Activated T-cell treated with anti-CD3 and anti-CD28 coated beads, Interleukin-2, amount 50 U/mL, for 72 hours (primary cell): ENCODE results near the gene HDAC7. TPM values are rescaled to one million over a fixed set of nuclear protein-coding genes. Genes with fewer than 3 reads are reported as not detected.

Experiments used
- ATAC-seq, 2 donors: fragments of 150-1000 bp; cut with Tn5 transposase; replicated peaks in 1 of 2; 2 replicates each; pipeline ENCODE4 v1.10.0; 2021; ENCODE audit warnings: moderate library complexity in 2 of 2, mild to moderate bottlenecking in 1 of 2
- DNase-seq, 2 donors: peaks; one replicate each; pipeline ENCODE4 v3.0.0; 2021 to 2022; ENCODE audit warnings: mixed read lengths in 1 of 2
- H3K27ac Mint-ChIP-seq: one replicate; pipeline ENCODE4 v1.8.0; 2022; ENCODE audit warnings: mild to moderate bottlenecking, moderate library complexity, mixed read lengths
- H3K27me3 Mint-ChIP-seq: one replicate; pipeline ENCODE4 v1.8.0; 2022; ENCODE audit warnings: low read depth, mixed read lengths
- H3K36me3 Mint-ChIP-seq, 2 donors: one replicate each; pipeline ENCODE4 v1.8.0; 2022; ENCODE audit warnings: mixed read lengths in 2 of 2, mild to moderate bottlenecking in 1 of 2; ENCODE audit not compliant: insufficient read depth in 2 of 2
- H3K4me1 Mint-ChIP-seq: one replicate; pipeline ENCODE4 v1.8.0; 2022; ENCODE audit warnings: low read depth, mixed read lengths
- H3K4me3 Mint-ChIP-seq, 2 donors: one replicate each; pipeline ENCODE4 v1.8.0; 2022; ENCODE audit warnings: mild to moderate bottlenecking in 2 of 2, mixed read lengths in 2 of 2, moderate library complexity in 2 of 2
- H3K9me3 Mint-ChIP-seq, 2 donors: one replicate each; pipeline ENCODE4 v1.8.0; 2022; ENCODE audit warnings: mixed read lengths in 2 of 2
- total RNA-seq, 2 donors: library from RNA; stranded (reverse); gene quantifications; one replicate each; pipeline ENCODE4 v1.2.3, GENCODE V29; 2022

Gene HDAC7
- total RNA-seq, 2 donors from 2014 or later, result 288 to 350 TPM

DNA sequence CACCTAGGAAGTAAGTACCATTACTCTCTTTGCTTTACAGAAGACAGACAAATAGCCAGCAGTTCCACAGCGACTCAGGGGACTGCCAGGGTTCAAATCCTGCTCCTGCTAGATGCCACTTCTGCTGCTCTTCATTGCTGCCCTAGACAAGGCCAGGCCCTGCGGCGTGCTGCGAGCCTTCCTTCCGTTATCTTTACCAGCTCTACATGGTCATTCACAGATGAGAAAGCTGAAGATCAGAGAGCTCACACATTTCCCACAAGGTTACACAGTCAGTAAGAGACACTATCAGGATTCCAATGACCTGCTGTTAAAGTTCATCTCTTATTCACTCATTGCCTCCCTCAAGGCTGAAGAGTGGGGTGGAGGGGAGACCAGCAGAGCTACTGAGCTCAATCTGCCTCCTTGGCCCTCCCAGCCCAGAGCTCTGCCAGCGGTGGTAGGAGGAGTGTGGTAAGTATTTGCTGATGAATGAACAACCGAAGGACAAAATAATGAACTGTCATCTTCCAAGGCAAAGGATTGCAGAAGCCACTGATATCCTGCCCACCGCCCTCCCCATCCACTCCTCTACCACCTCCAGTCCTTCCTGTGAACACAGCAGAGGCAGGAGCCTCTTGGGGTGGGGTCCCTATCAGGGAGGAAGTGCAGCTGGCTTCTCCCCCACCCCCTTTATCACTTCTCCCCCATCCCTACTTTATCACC, 14.6 kb upstream of the HDAC7 start:
- no peak for DNase-seq
- H3K4me3 Mint-ChIP-seq, result peak overlapping the region; percentile 53 to 92
- ATAC-seq, result no peak
- peak overlapping the region; percentile 44 for H3K27ac Mint-ChIP-seq
- H3K27me3 Mint-ChIP-seq, result no peaks in the 10 kb centered on the region
- no peaks in the 10 kb centered on the region for H3K36me3 Mint-ChIP-seq
- H3K4me1 Mint-ChIP-seq, result peaks cover 97% of the 10 kb centered on the region
- no peaks in the 10 kb centered on the region for H3K9me3 Mint-ChIP-seq

GRCh38 chr12:47833591-47834012, 13.9 kb upstream of the HDAC7 start:
- Mint-ChIP-seq H3K36me3 (no peaks in the 10 kb centered on the region), H3K27me3 (no peaks in the 10 kb centered on the region), H3K9me3 (no peaks in the 10 kb centered on the region), H3K27ac (peak overlapping the region; percentile 12), H3K4me1 (peaks cover 97% of the 10 kb centered on the region), H3K4me3 (peak overlapping the region; percentile 53 to 92)
- DNase-seq (no peak), ATAC-seq (no peak)

DNA sequence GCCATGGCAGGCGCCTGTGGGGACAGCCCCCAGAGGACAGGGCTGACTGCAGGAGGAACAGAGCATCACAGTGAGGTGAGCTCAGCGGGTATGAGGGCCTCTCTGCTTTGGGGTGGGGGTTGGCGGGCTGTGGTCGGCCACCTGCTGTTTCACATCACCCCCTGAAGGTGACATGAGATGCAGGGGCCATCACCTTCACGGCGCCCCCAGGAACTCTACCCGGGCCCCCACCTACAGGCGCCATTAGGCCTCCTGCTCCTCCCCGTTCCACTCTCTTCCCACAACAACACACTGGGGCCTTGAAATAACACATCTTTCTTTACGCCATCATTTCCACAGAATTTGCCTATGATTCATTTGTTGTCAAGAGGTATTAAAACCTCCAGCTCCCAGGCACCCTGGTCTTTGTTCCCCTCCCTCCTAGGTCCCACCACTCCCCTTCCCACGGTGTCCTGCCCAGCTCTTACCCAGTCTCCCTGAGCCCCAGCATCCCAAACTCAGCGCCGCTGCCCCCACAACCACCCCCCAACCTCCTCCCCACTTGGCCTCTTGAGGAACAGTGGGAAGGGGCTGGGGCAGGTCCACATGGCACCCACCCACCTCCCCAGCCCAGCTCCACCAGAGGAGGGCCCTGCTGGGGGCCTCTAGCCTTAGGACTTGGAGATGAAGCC, 12.7 kb upstream of the HDAC7 start:
- ATAC-seq, result peak; percentile 66 to 75
- Mint-ChIP-seq H3K27me3 (no peaks in the 10 kb centered on the region), H3K9me3 (no peaks in the 10 kb centered on the region), H3K27ac (peak overlapping the region; percentile 97), H3K36me3 (no peaks in the 10 kb centered on the region), H3K4me3 (peak overlapping the region; percentile 53 to 92), H3K4me1 (peaks cover 95% of the 10 kb centered on the region)
- peak; percentile 80 to 92 for DNase-seq

- ATAC-seq, result no peak
- Mint-ChIP-seq H3K27me3 (no peaks in the 10 kb centered on the region), H3K4me3 (peak overlapping the region; percentile 68 to 75)
Measured at GRCh38 chr12:47829584-47829983, 9.9 kb upstream of the HDAC7 start.

GRCh38 chr12:47828976-47829482, 9.3 kb upstream of the HDAC7 start:
- peak overlapping the region; percentile 68 to 75 for H3K4me3 Mint-ChIP-seq
- peaks cover 95% of the 10 kb centered on the region for H3K4me1 Mint-ChIP-seq
- no peaks in the 10 kb centered on the region for H3K27me3 Mint-ChIP-seq
- DNase-seq, result no peak
- no peaks in the 10 kb centered on the region for H3K9me3 Mint-ChIP-seq
- ATAC-seq, result no peak
- H3K27ac Mint-ChIP-seq, result peak overlapping the region; percentile 71
- H3K36me3 Mint-ChIP-seq, result peaks cover 0 to 2% of the 10 kb centered on the region in 2 donors

More at GRCh38 chr12:47829584-47829983, 9.9 kb upstream of the HDAC7 start:
- peaks cover 0 to 2% of the 10 kb centered on the region in 2 donors for H3K36me3 Mint-ChIP-seq
- peak overlapping the region; percentile 71 for H3K27ac Mint-ChIP-seq
- H3K9me3 Mint-ChIP-seq, result no peaks in the 10 kb centered on the region
- peaks cover 95% of the 10 kb centered on the region for H3K4me1 Mint-ChIP-seq
- DNase-seq, result no peak

- ATAC-seq (no peak), DNase-seq (no peak)
- Mint-ChIP-seq H3K27ac (peak overlapping the region; percentile 71), H3K4me3 (peak overlapping the region; percentile 68 to 75), H3K36me3 (peaks cover 0 to 2% of the 10 kb centered on the region in 2 donors), H3K9me3 (no peaks in the 10 kb centered on the region), H3K4me1 (peaks cover 95% of the 10 kb centered on the region), H3K27me3 (no peaks in the 10 kb centered on the region)
Measured at GRCh38 chr12:47828008-47828975, 8.6 kb upstream of the HDAC7 start.

- peak overlapping the region; percentile 79 for H3K27ac Mint-ChIP-seq
- peaks cover 0 to 2% of the 10 kb centered on the region in 2 donors for H3K36me3 Mint-ChIP-seq
- peaks cover 95% of the 10 kb centered on the region for H3K4me1 Mint-ChIP-seq
- H3K27me3 Mint-ChIP-seq, result no peaks in the 10 kb centered on the region
- no peaks in the 10 kb centered on the region for H3K9me3 Mint-ChIP-seq
- DNase-seq (no peak), ATAC-seq (no peak)
- H3K4me3 Mint-ChIP-seq, result peak overlapping the region; percentile 33 to 62
Measured at GRCh38 chr12:47825173-47825639, 5.5 kb upstream of the HDAC7 start.

- no peak for ATAC-seq
- peak overlapping the region; percentile 79 for H3K27ac Mint-ChIP-seq
- no peak for DNase-seq
Measured at GRCh38 chr12:47824635-47825034, 4.9 kb upstream of the HDAC7 start.

DNA sequence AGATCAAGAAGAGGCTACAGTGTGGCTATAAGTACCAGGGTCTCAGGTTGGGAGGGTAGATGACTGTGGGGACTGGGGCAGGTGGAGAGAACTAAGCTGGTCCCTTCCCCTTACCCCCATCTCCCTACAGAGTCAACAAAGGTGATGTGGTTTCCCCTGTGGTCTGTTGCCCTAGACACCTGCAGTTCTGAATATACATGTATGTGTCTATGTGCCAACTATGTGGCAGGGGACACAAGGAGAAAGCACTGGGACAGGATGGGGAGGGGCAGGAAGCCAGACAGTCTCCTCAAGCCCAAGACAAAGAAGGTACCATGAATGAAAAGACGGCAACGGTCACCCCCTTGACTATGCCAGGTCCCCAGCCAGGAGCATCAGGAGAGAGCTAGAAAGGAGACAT, 4.5 kb upstream of the HDAC7 start:
- peak overlapping the region; percentile 33 to 62 for H3K4me3 Mint-ChIP-seq
- H3K27ac Mint-ChIP-seq, result peak overlapping the region; percentile 79
- DNase-seq (peak in 1 of 2 donors; percentile 46), ATAC-seq (peak; percentile 23 to 41)
- H3K9me3 Mint-ChIP-seq, result no peaks in the 10 kb centered on the region
- no peaks in the 10 kb centered on the region for H3K27me3 Mint-ChIP-seq
- peaks cover 0 to 2% of the 10 kb centered on the region in 2 donors for H3K36me3 Mint-ChIP-seq
- H3K4me1 Mint-ChIP-seq, result peaks cover 89% of the 10 kb centered on the region

More at GRCh38 chr12:47824635-47825034, 4.9 kb upstream of the HDAC7 start:
- peaks cover 0 to 2% of the 10 kb centered on the region in 2 donors for H3K36me3 Mint-ChIP-seq
- peak overlapping the region; percentile 33 to 62 for H3K4me3 Mint-ChIP-seq
- H3K4me1 Mint-ChIP-seq, result peaks cover 94% of the 10 kb centered on the region
- no peaks in the 10 kb centered on the region for H3K9me3 Mint-ChIP-seq
- no peaks in the 10 kb centered on the region for H3K27me3 Mint-ChIP-seq

- ATAC-seq, result no peak
- Mint-ChIP-seq H3K36me3 (peaks cover 3 to 6% of the 10 kb centered on the region in 2 donors), H3K9me3 (no peaks in the 10 kb centered on the region), H3K4me3 (peak overlapping the region; percentile 33 to 62), H3K4me1 (peaks cover 83% of the 10 kb centered on the region), H3K27me3 (no peaks in the 10 kb centered on the region), H3K27ac (peak overlapping the region; percentile 81)
- no peak for DNase-seq
Measured at GRCh38 chr12:47823422-47824086, 3.9 kb upstream of the HDAC7 start.

DNA sequence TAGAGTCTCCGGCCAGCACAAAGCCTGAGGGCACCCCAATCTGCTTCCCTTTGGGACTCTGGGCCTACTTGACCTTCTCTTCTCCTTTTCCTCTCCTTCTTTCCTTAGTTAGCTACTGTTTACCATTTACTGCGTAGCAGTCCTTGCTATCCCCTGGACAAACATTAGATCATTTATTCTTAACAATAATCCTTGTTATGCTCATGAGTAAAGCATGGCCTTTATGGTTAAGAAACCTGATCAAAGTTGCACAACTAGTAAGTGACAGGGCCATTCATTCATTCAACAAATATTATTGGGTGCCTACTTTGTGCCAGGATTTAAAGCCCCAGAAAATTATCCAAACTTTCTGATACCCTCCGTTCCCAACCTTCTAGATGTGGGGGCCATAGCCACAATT, 3.2 kb upstream of the HDAC7 start:
- no peaks in the 10 kb centered on the region for H3K9me3 Mint-ChIP-seq
- peaks cover 80% of the 10 kb centered on the region for H3K4me1 Mint-ChIP-seq
- DNase-seq (no peak), ATAC-seq (no peak)
- peaks cover 10 to 12% of the 10 kb centered on the region in 2 donors for H3K36me3 Mint-ChIP-seq
- no peak overlapping the region for H3K4me3 Mint-ChIP-seq
- H3K27ac Mint-ChIP-seq, result peak overlapping the region; percentile 15
- no peaks in the 10 kb centered on the region for H3K27me3 Mint-ChIP-seq

DNA sequence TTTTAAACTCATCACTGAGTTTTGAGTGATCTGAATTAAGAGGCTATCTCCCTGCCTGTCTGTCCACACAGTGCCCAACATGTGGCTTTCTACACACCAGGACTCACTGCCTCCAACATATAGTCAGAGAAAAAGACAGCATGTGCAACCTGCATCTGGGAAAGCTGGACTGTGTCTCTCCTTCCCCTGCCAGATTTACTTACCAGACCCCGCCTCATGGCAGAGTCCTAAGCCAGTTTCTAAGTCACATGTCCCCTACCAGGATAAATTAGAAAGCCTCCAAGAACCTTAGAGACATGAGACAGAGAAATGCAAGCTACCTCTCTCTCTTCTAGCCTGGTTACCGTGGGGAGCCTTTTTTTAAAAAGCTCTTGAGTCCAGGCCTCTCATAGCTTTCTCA, 2.7 kb upstream of the HDAC7 start:
- peaks cover 81% of the 10 kb centered on the region for H3K4me1 Mint-ChIP-seq

More for the DNA sequence above, 2.7 kb upstream of the HDAC7 start:
- Mint-ChIP-seq H3K27ac (peak overlapping the region; percentile 1), H3K27me3 (no peaks in the 10 kb centered on the region), H3K4me3 (no peak overlapping the region), H3K9me3 (no peaks in the 10 kb centered on the region), H3K36me3 (peaks cover 13 to 15% of the 10 kb centered on the region in 2 donors)
- DNase-seq (no peak), ATAC-seq (no peak)
